OCI-LY1 (cell line): ENCODE results near the gene MAP3K14.

ENCODE experiments used
- CTCF ChIP-seq: fragments of 200-600 bp; sonication (generic), shearing (Covaris generic); IDR thresholded peaks from 2 replicates; pipeline ENCODE4 v1.5.1; 2017; ENCODE audit warnings: mild to moderate bottlenecking, antibody characterized with exemption, low read length, moderate library complexity, mixed read lengths
- EZH2 ChIP-seq: fragments of 200-600 bp; sonication (generic), shearing (Covaris generic); IDR thresholded peaks from 2 replicates; pipeline ENCODE4 v1.8.0; 2017; ENCODE audit warnings: borderline replicate concordance, mixed run types, mild to moderate bottlenecking, antibody characterized with exemption, low read length, moderate library complexity, mixed read lengths

GRCh38 chr17:45339646-45340605 lies 23.1 kb upstream of the MAP3K14 start:
- TF ChIP-seq EZH2 (no peak), CTCF (no peak)
